HepG2 (cell line): ENCODE data around the gene INO80B. TPM values are rescaled to one million over a fixed set of nuclear protein-coding genes. Genes with fewer than 3 reads are reported as not detected.

Experiments used
- ATF7-NPFF ChIP-seq: sonication (generic); formaldehyde crosslinking; IDR thresholded peaks from 2 replicates; pipeline ENCODE4 v1.8.1; 2023; ENCODE audit warnings: mild to moderate bottlenecking, low read depth, missing genetic modification reagents, moderate library complexity
- CREM ChIP-seq, 2 experiments: sonication (generic) in 1 of 2; formaldehyde crosslinking in 1 of 2; IDR thresholded peaks; 2 replicates each; pipeline versions ENCODE4 v1.4.0 to v1.6.1; 2016 to 2020; ENCODE audit warnings: antibody characterized with exemption in 1 of 2, mild to moderate bottlenecking in 1 of 2, missing genetic modification reagents in 1 of 2
- EED ChIP-seq: sonication (generic); formaldehyde crosslinking; IDR thresholded peaks from 2 replicates; pipeline ENCODE4 v1.5.0; 2020; ENCODE audit warnings: mild to moderate bottlenecking, missing genetic modification reagents
- FOSL2 ChIP-seq: sonication (generic); formaldehyde crosslinking; IDR thresholded peaks from 2 replicates; pipeline ENCODE4 v1.4.0; 2020; ENCODE audit warnings: missing genetic modification reagents
- IKZF4 ChIP-seq: sonication (generic); formaldehyde crosslinking; IDR thresholded peaks from 2 replicates; pipeline ENCODE4 v1.5.1; 2020; ENCODE audit warnings: borderline replicate concordance, mild to moderate bottlenecking, low read depth, missing genetic modification reagents; ENCODE audit errors: not compliant biosample characterization
- LCORL ChIP-seq, 2 experiments: fragments of 450-650 bp in 1 of 2; sonication (generic) in 1 of 2; formaldehyde crosslinking in 1 of 2; IDR thresholded peaks; 2 replicates each; pipeline versions ENCODE4 v1.5.0 to v1.6.1; 2017 to 2020; ENCODE audit warnings: antibody characterized with exemption in 1 of 2, missing genetic modification reagents in 1 of 2
- MYNN ChIP-seq: sonication (generic); formaldehyde crosslinking; IDR thresholded peaks from 2 replicates; pipeline ENCODE4 v1.4.0; 2020; ENCODE audit warnings: mild to moderate bottlenecking, low read depth, missing genetic modification reagents
- RXRB ChIP-seq: IDR thresholded peaks from 2 replicates; pipeline ENCODE4 v1.6.1; 2016; ENCODE audit warnings: borderline replicate concordance, missing genetic modification reagents, missing compliant biosample characterization
- TOPORS ChIP-seq: sonication (generic); formaldehyde crosslinking; IDR thresholded peaks from 2 replicates; pipeline ENCODE4 v1.8.0; 2023; ENCODE audit warnings: mild to moderate bottlenecking, missing genetic modification reagents
- YEATS2 ChIP-seq: sonication (generic); formaldehyde crosslinking; IDR thresholded peaks from 2 replicates; pipeline ENCODE4 v1.4.0; 2020; ENCODE audit warnings: missing genetic modification reagents, borderline replicate concordance
- ZNF17 ChIP-seq: sonication (generic); formaldehyde crosslinking; IDR thresholded peaks from 2 replicates; pipeline ENCODE4 v1.5.0; 2020; ENCODE audit warnings: mild to moderate bottlenecking, missing genetic modification reagents
- ZNF343 ChIP-seq: sonication (generic); formaldehyde crosslinking; IDR thresholded peaks from 2 replicates; pipeline ENCODE4 v1.4.0; 2020; ENCODE audit warnings: mild to moderate bottlenecking, missing genetic modification reagents
- ZNF552 ChIP-seq: sonication (generic); formaldehyde crosslinking; IDR thresholded peaks from 2 replicates; pipeline ENCODE4 v1.9.0; 2022; ENCODE audit warnings: missing genetic modification reagents, mild to moderate bottlenecking, borderline replicate concordance
- ZNF780A ChIP-seq: sonication (generic); formaldehyde crosslinking; IDR thresholded peaks from 2 replicates; pipeline ENCODE4 v1.8.0; 2022; ENCODE audit warnings: mild to moderate bottlenecking, missing genetic modification reagents, moderate library complexity
- ZNF790 ChIP-seq: sonication (generic); formaldehyde crosslinking; IDR thresholded peaks from 2 replicates; pipeline ENCODE4 v1.8.0; 2022; ENCODE audit warnings: missing genetic modification reagents, mild to moderate bottlenecking, borderline replicate concordance
- polyA plus RNA-seq, 8 experiments: library from polyadenylated mRNA; depleted of rRNA in 3 of 8; stranded (reverse) in 7 of 8; unstranded in 1 of 8; fragments of >200 nt; fragmentation: Illumina TruSeq in 4 of 8; extraction: Trizol in 4 of 8; gene quantifications; 2 replicates each; pipeline versions ENCODE4 v1.2.1 to v1.2.3, GENCODE V29; 2011 to 2016; ENCODE audit warnings: low read depth in 4 of 8, missing spikeins in 1 of 8, mixed read lengths in 1 of 8; ENCODE audit not compliant: insufficient read depth in 1 of 8
- total RNA-seq, 5 experiments: library from RNA; depleted of rRNA; stranded (reverse); fragments of >200 nt; fragmentation: Illumina TruSeq; extraction: Trizol; gene quantifications; 2 replicates each; pipeline ENCODE4 v1.2.3, GENCODE V29; 2016; ENCODE audit warnings: low read depth in 1 of 5
- TF ChIP-seq, protein P1 (sequence below): sonication (generic); formaldehyde crosslinking; IDR thresholded peaks from 2 replicates; pipeline ENCODE4 v1.5.1; 2020; ENCODE audit warnings: mild to moderate bottlenecking, missing genetic modification reagents, borderline replicate concordance
- TF ChIP-seq, protein P2 (sequence below): fragments of 450-650 bp; IDR thresholded peaks from 2 replicates; pipeline ENCODE4 v1.6.1; 2017
- TF ChIP-seq, protein P3 (sequence below): sonication (generic); formaldehyde crosslinking; IDR thresholded peaks from 2 replicates; pipeline ENCODE4 v1.4.0; 2020; ENCODE audit warnings: missing genetic modification reagents
- TF ChIP-seq, protein P4 (sequence below): sonication (generic); formaldehyde crosslinking; IDR thresholded peaks from 2 replicates; pipeline ENCODE4 v1.5.1; 2020; ENCODE audit warnings: missing genetic modification reagents, mild to moderate bottlenecking, borderline replicate concordance
- TF ChIP-seq, protein P5 (sequence below): sonication (generic); formaldehyde crosslinking; IDR thresholded peaks from 2 replicates; pipeline ENCODE4 v1.5.0; 2020; ENCODE audit warnings: mild to moderate bottlenecking, low read depth, missing genetic modification reagents, borderline replicate concordance

Gene INO80B
- total and polyA plus RNA-seq, 2 of the 13 experiments (the other 11 are each of a cell fraction or from before 2014, with no cell fraction given) = 6.2 to 14.5 TPM

DNA sequence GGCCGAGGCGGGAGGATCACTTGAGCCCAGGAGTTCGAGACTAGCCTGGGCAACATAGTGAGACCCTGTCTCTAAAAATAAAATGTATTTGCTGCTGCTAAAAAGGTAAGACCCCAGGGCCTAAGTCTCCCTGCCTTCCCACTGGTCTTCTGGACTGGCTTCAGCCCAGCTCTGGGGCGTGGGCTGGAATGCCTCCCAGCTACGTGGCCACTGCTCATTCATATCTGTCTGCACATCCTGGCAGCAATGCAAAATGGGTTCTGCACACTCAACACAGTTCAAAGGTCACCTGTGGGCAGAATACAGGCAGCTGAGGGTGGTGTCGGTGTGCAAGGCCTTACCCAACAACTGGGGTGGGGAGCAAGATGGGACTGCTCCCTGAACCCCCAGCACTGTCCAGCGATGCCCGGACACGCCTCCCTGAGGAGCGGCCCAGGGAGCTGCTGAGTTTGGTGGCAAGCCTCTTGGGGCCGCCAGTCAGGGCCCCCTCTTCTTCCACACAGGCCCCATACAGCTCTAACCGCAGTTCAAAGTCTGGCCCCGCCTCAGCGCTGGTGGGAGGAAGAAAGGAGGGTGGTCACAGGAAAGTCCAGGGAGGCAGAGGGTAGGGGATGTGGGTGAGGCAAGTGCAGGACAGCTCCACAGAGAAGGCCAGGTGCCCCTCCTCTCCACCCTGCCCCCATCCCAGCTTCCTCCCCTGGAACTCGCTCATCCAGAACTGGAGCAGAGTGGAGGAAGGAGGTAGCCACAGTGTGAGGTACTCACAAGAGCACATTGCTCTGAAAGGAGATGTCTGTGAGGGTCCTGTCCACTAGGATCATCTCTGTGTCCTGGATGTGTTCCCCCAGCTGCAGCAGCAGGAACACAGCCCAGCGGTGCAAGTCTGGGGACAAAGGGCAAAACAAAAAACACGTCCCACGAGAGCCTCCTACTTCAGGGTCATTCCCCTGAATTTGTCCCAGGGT, 25.1 kb upstream of the INO80B start (continued):
- TF ChIP-seq, protein P1, sequence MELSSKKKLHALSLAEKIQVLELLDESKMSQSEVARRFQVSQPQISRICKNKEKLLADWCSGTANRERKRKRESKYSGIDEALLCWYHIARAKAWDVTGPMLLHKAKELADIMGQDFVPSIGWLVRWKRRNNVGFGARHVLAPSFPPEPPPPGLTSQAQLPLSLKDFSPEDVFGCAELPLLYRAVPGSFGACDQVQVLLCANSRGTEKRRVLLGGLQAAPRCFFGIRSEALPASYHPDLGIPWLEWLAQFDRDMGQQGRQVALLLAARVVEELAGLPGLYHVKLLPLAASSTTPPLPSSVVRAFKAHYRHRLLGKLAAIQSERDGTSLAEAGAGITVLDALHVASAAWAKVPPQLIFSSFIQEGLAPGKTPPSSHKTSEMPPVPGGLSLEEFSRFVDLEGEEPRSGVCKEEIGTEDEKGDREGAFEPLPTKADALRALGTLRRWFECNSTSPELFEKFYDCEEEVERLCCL = 0 out of 2 replicates have a peak, but pooled peaks have one; percentile 53
- TF ChIP-seq LCORL (IDR thresholded peaks at IDR 0.05) (no peak), LCORL (CRISPR knock-in tag; IDR thresholded peaks at IDR 0.05) (peak; percentile 91), ZNF552 (no peak), YEATS2 (CRISPR knock-in tag) (no peak; the same call in 1 of the 2 replicates), MYNN (CRISPR knock-in tag) (no peak), CREM (IDR thresholded peaks at IDR 0.05) (peak; percentile 75; the same call in 1 of the 2 replicates), CREM (CRISPR knock-in tag; IDR thresholded peaks at IDR 0.05) (no peak), TOPORS (CRISPR knock-in tag) (peak; percentile 71; the same call in 1 of the 2 replicates), ZNF780A (CRISPR knock-in tag) (no peak), ATF7-NPFF (CRISPR knock-in tag) (peak; percentile 87), FOSL2 (CRISPR knock-in tag) (peak; percentile 43; the same call in 1 of the 2 replicates), RXRB (no peak; the same call in 1 of the 2 replicates), ZNF343 (CRISPR knock-in tag) (peak; percentile 96), ZNF17 (CRISPR knock-in tag) (no peak), ZNF790 (CRISPR knock-in tag) (peak; percentile 17; the same call in 1 of the 2 replicates), EED (CRISPR knock-in tag) (no peak), IKZF4 (CRISPR knock-in tag) (peak; percentile 21)
- TF ChIP-seq, protein P2, sequence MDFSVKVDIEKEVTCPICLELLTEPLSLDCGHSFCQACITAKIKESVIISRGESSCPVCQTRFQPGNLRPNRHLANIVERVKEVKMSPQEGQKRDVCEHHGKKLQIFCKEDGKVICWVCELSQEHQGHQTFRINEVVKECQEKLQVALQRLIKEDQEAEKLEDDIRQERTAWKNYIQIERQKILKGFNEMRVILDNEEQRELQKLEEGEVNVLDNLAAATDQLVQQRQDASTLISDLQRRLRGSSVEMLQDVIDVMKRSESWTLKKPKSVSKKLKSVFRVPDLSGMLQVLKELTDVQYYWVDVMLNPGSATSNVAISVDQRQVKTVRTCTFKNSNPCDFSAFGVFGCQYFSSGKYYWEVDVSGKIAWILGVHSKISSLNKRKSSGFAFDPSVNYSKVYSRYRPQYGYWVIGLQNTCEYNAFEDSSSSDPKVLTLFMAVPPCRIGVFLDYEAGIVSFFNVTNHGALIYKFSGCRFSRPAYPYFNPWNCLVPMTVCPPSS = no peak
- TF ChIP-seq, protein P3, sequence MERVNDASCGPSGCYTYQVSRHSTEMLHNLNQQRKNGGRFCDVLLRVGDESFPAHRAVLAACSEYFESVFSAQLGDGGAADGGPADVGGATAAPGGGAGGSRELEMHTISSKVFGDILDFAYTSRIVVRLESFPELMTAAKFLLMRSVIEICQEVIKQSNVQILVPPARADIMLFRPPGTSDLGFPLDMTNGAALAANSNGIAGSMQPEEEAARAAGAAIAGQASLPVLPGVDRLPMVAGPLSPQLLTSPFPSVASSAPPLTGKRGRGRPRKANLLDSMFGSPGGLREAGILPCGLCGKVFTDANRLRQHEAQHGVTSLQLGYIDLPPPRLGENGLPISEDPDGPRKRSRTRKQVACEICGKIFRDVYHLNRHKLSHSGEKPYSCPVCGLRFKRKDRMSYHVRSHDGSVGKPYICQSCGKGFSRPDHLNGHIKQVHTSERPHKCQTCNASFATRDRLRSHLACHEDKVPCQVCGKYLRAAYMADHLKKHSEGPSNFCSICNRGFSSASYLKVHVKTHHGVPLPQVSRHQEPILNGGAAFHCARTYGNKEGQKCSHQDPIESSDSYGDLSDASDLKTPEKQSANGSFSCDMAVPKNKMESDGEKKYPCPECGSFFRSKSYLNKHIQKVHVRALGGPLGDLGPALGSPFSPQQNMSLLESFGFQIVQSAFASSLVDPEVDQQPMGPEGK (CRISPR knock-in tag) = peak; percentile 97
- TF ChIP-seq, protein P4, sequence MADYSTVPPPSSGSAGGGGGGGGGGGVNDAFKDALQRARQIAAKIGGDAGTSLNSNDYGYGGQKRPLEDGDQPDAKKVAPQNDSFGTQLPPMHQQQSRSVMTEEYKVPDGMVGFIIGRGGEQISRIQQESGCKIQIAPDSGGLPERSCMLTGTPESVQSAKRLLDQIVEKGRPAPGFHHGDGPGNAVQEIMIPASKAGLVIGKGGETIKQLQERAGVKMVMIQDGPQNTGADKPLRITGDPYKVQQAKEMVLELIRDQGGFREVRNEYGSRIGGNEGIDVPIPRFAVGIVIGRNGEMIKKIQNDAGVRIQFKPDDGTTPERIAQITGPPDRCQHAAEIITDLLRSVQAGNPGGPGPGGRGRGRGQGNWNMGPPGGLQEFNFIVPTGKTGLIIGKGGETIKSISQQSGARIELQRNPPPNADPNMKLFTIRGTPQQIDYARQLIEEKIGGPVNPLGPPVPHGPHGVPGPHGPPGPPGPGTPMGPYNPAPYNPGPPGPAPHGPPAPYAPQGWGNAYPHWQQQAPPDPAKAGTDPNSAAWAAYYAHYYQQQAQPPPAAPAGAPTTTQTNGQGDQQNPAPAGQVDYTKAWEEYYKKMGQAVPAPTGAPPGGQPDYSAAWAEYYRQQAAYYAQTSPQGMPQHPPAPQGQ (CRISPR knock-in tag) = no peak; the same call in 1 of the 2 replicates
- TF ChIP-seq, protein P5, sequence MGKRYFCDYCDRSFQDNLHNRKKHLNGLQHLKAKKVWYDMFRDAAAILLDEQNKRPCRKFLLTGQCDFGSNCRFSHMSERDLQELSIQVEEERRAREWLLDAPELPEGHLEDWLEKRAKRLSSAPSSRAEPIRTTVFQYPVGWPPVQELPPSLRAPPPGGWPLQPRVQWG (CRISPR knock-in tag) = no peak
